Heart left ventricle (tissue), 13 donors: ENCODE results near the gene ZNF254.
"Not testable (repeated sequence)": the region's sequence is repeated elsewhere in the genome, so short reads cannot be mapped to it uniquely, and the experiment has no call there.

Experiments used
- CTCF ChIP-seq, 12 donors: fragments of 200-600 bp; sonication (generic) in 4 of 12; IDR thresholded peaks; one replicate each; pipeline versions ENCODE4 v1.5.0 to v1.8.0; 2018 to 2022; ENCODE audit warnings: antibody characterized with exemption in 12 of 12, mild to moderate bottlenecking in 5 of 12
- POLR2A ChIP-seq, 2 donors: fragments of 450-650 bp; IDR thresholded peaks; one replicate each; pipeline ENCODE4 v1.6.1; 2017; ENCODE audit warnings: antibody characterized with exemption in 2 of 2, mild to moderate bottlenecking in 2 of 2, moderate library complexity in 2 of 2
- donor health status: ischemic (EF 13 %, LVEDD 7.1; RV severe dilation, severe dysfunction).
- donor health status: DM: no; HTN: yes; CAD: no.
- donor health status: DM: no; HTN: no; CAD: no.
- donor health status: ischemic (EF 25% LVEDD 6.9; RV normal size, moderate dysfunction).
- donor health status: ischemic (EF 25% LVEDD 5.7; RV mildly dilated, moderate dysfunction).
- donor health status: ischemic (EF 35%, LVEDD 5.7; RV mildly dilated, moderate dysfunction).
- donor health status: nonischemic (EF 11% LVEDD 7.7; RV severe dilation, severe dysfunction).
- donor health status: DM: yes; HTN: yes; CAD: no.
- donor health status: PGD.
- donor health status: ischemic (EF 29% LVEDD 5.4; RV normal size, mild dysfunction).
- donor health status: nonischemic (EF 23%, LVEDD 6.1; RV moderate dilation, normal function).

- TF ChIP-seq CTCF, POLR2A (IDR thresholded peaks at IDR 0.05): not testable (repeated sequence)
Measured at GRCh38 chr19:24100597-24100996, 13.6 kb downstream of the ZNF254 start.
